Measurements from ENCODE around the gene FHDC1. TPM values are rescaled to one million over a fixed set of nuclear protein-coding genes. Genes with fewer than 3 reads are reported as not detected.

Gene FHDC1
- total RNA-seq, 1 donor from 2014 or later: 1.5 TPM

- peaks cover 25% of the 10 kb centered on the region for H3K4me1 Mint-ChIP-seq (ENCODE audit: low read depth, unreplicated experiment)
- H3K4me1 ChIP-seq (ENCODE audit: insufficient read depth, low read length): peaks cover 14% of the 10 kb centered on the region
- H3K27ac ChIP-seq (ENCODE audit: low read depth, low read length): no peak overlapping the region
- H3K9ac ChIP-seq (ENCODE audit: low read length): no peak overlapping the region
- no peaks in the 10 kb centered on the region for H3K79me2 ChIP-seq (ENCODE audit: insufficient read depth, low read length)
- no peaks in the 10 kb centered on the region for H3K36me3 ChIP-seq (ENCODE audit: insufficient read depth, low read length)
- H3K9me3 ChIP-seq (ENCODE audit: insufficient read depth, low read depth, low read length): no peaks in the 10 kb centered on the region
- no peak overlapping the region for H3K27ac Mint-ChIP-seq (ENCODE audit: unreplicated experiment)
- H3K4me3 Mint-ChIP-seq (ENCODE audit: unreplicated experiment): no peak overlapping the region
- H3K4me3 ChIP-seq (ENCODE audit: insufficient read depth, low read depth, low read length): no peak overlapping the region
- peaks cover 4% of the 10 kb centered on the region for H3K27me3 ChIP-seq (ENCODE audit: insufficient read depth, low read length)
- TF ChIP-seq EZH2 (IDR thresholded peaks at IDR 0.05; ENCODE audit: insufficient read depth, low read length) (no peak), CTCF (IDR thresholded peaks at IDR 0.05; ENCODE audit: insufficient read depth, low read depth, low read length) (no peak)
- H3K27me3 Mint-ChIP-seq (ENCODE audit: low read depth, unreplicated experiment): no peaks in the 10 kb centered on the region
- no peak overlapping the region for H3K4me2 ChIP-seq (ENCODE audit: low read length)
- no peak overlapping the region for H2AFZ ChIP-seq (ENCODE audit: low read depth, low read length)
- DNase-seq (ENCODE audit: low read depth) (no peak), FAIRE-seq (no peak)
- no peaks in the 10 kb centered on the region for H4K20me1 ChIP-seq (ENCODE audit: insufficient read depth, low read length)
- H3K9me3 Mint-ChIP-seq (ENCODE audit: unreplicated experiment): no peaks in the 10 kb centered on the region
- H3K36me3 Mint-ChIP-seq (ENCODE audit: low read depth, unreplicated experiment): no peaks in the 10 kb centered on the region
Observed at GRCh38 chr4:152953514-152953913, 17.4 kb downstream of the FHDC1 start.

- no peaks in the 10 kb centered on the region for H3K36me3 Mint-ChIP-seq (ENCODE audit: low read depth, unreplicated experiment)
- H3K4me1 ChIP-seq (ENCODE audit: insufficient read depth, low read length): peaks cover 14% of the 10 kb centered on the region
- no peak overlapping the region for H3K9ac ChIP-seq (ENCODE audit: low read length)
- no peak overlapping the region for H3K27ac Mint-ChIP-seq (ENCODE audit: unreplicated experiment)
- H3K79me2 ChIP-seq (ENCODE audit: insufficient read depth, low read length): no peaks in the 10 kb centered on the region
- no peak overlapping the region for H3K27ac ChIP-seq (ENCODE audit: low read depth, low read length)
- no peak overlapping the region for H3K4me3 Mint-ChIP-seq (ENCODE audit: unreplicated experiment)
- H3K4me3 ChIP-seq (ENCODE audit: insufficient read depth, low read depth, low read length): no peak overlapping the region
- no peaks in the 10 kb centered on the region for H3K9me3 Mint-ChIP-seq (ENCODE audit: unreplicated experiment)
- no peaks in the 10 kb centered on the region for H4K20me1 ChIP-seq (ENCODE audit: insufficient read depth, low read length)
- H3K27me3 Mint-ChIP-seq (ENCODE audit: low read depth, unreplicated experiment): no peaks in the 10 kb centered on the region
- H2AFZ ChIP-seq (ENCODE audit: low read depth, low read length): no peak overlapping the region
- TF ChIP-seq CTCF (IDR thresholded peaks at IDR 0.05; ENCODE audit: insufficient read depth, low read depth, low read length) (no peak), EZH2 (IDR thresholded peaks at IDR 0.05; ENCODE audit: insufficient read depth, low read length) (no peak)
- no peaks in the 10 kb centered on the region for H3K9me3 ChIP-seq (ENCODE audit: insufficient read depth, low read depth, low read length)
- FAIRE-seq (no peak), DNase-seq (ENCODE audit: low read depth) (no peak)
- H3K4me2 ChIP-seq (ENCODE audit: low read length): no peak overlapping the region
- no peaks in the 10 kb centered on the region for H3K36me3 ChIP-seq (ENCODE audit: insufficient read depth, low read length)
- peaks cover 25% of the 10 kb centered on the region for H3K4me1 Mint-ChIP-seq (ENCODE audit: low read depth, unreplicated experiment)
- peaks cover 4% of the 10 kb centered on the region for H3K27me3 ChIP-seq (ENCODE audit: insufficient read depth, low read length)
Observed at GRCh38 chr4:152954741-152955140, 18.6 kb downstream of the FHDC1 start.

GRCh38 chr4:152956147-152956546 lies 20.0 kb downstream of the FHDC1 start:
- no peak overlapping the region for H3K4me3 Mint-ChIP-seq (ENCODE audit: unreplicated experiment)
- no peak overlapping the region for H3K27ac Mint-ChIP-seq (ENCODE audit: unreplicated experiment)
- no peaks in the 10 kb centered on the region for H3K27me3 Mint-ChIP-seq (ENCODE audit: low read depth, unreplicated experiment)
- H3K79me2 ChIP-seq (ENCODE audit: insufficient read depth, low read length): no peaks in the 10 kb centered on the region
- no peaks in the 10 kb centered on the region for H4K20me1 ChIP-seq (ENCODE audit: insufficient read depth, low read length)
- FAIRE-seq (no peak), DNase-seq (ENCODE audit: low read depth) (no peak)
- H3K4me3 ChIP-seq (ENCODE audit: insufficient read depth, low read depth, low read length): no peak overlapping the region
- H3K9me3 ChIP-seq (ENCODE audit: insufficient read depth, low read depth, low read length): no peaks in the 10 kb centered on the region
- no peaks in the 10 kb centered on the region for H3K36me3 Mint-ChIP-seq (ENCODE audit: low read depth, unreplicated experiment)
- H3K36me3 ChIP-seq (ENCODE audit: insufficient read depth, low read length): no peaks in the 10 kb centered on the region
- no peaks in the 10 kb centered on the region for H3K27me3 ChIP-seq (ENCODE audit: insufficient read depth, low read length)
- no peak overlapping the region for H3K9ac ChIP-seq (ENCODE audit: low read length)
- no peak overlapping the region for H3K27ac ChIP-seq (ENCODE audit: low read depth, low read length)
- H3K4me1 ChIP-seq (ENCODE audit: insufficient read depth, low read length): peaks cover 14% of the 10 kb centered on the region
- H3K4me1 Mint-ChIP-seq (ENCODE audit: low read depth, unreplicated experiment): peaks cover 24% of the 10 kb centered on the region
- TF ChIP-seq EZH2 (IDR thresholded peaks at IDR 0.05; ENCODE audit: insufficient read depth, low read length) (no peak), CTCF (IDR thresholded peaks at IDR 0.05; ENCODE audit: insufficient read depth, low read depth, low read length) (no peak)
- H3K4me2 ChIP-seq (ENCODE audit: low read length): peak overlapping the region; percentile 71
- no peaks in the 10 kb centered on the region for H3K9me3 Mint-ChIP-seq (ENCODE audit: unreplicated experiment)
- no peak overlapping the region for H2AFZ ChIP-seq (ENCODE audit: low read depth, low read length)

Measured in astrocyte (in vitro differentiated cells and primary cell).